Small intestine (tissue), 16 donors: Measurements from ENCODE around the gene TMEM45A. TPM values are rescaled to one million over a fixed set of nuclear protein-coding genes. Genes with fewer than 3 reads are reported as not detected.
"Not testable (repeated sequence)": the region's sequence is repeated elsewhere in the genome, so short reads cannot be mapped to it uniquely, and the experiment has no call there.

Source experiments
- DNase-seq, 2 donors: peaks; one replicate each; pipeline versions ENCODE4 v3.0.0 to v3.0.0-alpha.2; 2013
- FAIRE-seq: peaks from 2 replicates; lab custom pipeline; 2012; peaks lifted over from hg19 to GRCh38; lab: Jason Lieb, UNC
- H3K27ac ChIP-seq, 3 donors: one replicate each; pipeline ENCODE4 v1.5.1; 2013; ENCODE audit warnings: low read length in 2 of 3, mild to moderate bottlenecking in 2 of 3, control low read depth in 1 of 3, inconsistent platforms in 1 of 3, low read depth in 1 of 3, moderate library complexity in 1 of 3
- H3K27me3 ChIP-seq, 3 donors: one replicate each; pipeline ENCODE4 v1.6.1; 2013; ENCODE audit warnings: low read length in 3 of 3, inconsistent platforms in 1 of 3; ENCODE audit not compliant: control insufficient read depth in 3 of 3, insufficient read depth in 3 of 3
- H3K36me3 ChIP-seq, 3 donors: one replicate each; pipeline ENCODE4 v1.6.1; 2013; ENCODE audit warnings: low read length in 3 of 3, inconsistent platforms in 1 of 3, low read depth in 1 of 3, mild to moderate bottlenecking in 1 of 3, moderate library complexity in 1 of 3; ENCODE audit not compliant: control insufficient read depth in 3 of 3, insufficient read depth in 2 of 3
- H3K4me1 ChIP-seq, 3 donors: one replicate each; pipeline ENCODE4 v1.6.1; 2013; ENCODE audit warnings: low read length in 2 of 3, inconsistent platforms in 1 of 3, low read depth in 1 of 3, mild to moderate bottlenecking in 1 of 3, moderate library complexity in 1 of 3; ENCODE audit not compliant: control insufficient read depth in 3 of 3, insufficient read depth in 2 of 3
- H3K4me3 ChIP-seq, 3 donors: one replicate each; pipeline ENCODE4 v1.5.1; 2013; ENCODE audit warnings: low read length in 3 of 3, control low read depth in 1 of 3, inconsistent platforms in 1 of 3, low read depth in 1 of 3, mild to moderate bottlenecking in 1 of 3, moderate library complexity in 1 of 3
- H3K9me3 ChIP-seq, 2 donors: one replicate each; pipeline ENCODE4 v1.6.1; 2013; ENCODE audit warnings: low read depth in 1 of 2, low read length in 1 of 2; ENCODE audit not compliant: control insufficient read depth in 2 of 2, insufficient read depth in 1 of 2
- WGBS, 3 donors: extraction: QIAGEN DNeasy Blood & Tissue Kit; methylation state at CpG; one replicate each; pipeline ENCODE4 v1.1.7; 2013; 5-methylcytosine and 5-hydroxymethylcytosine counted together
- long read RNA-seq, 10 donors: transcript quantifications; one replicate each; lab custom pipeline, GENCODE V29; 2026
- polyA plus RNA-seq, 4 donors: library from polyadenylated mRNA; stranded (reverse) in 3 of 4; unstranded in 1 of 4; fragments of 200-250 nt in 3 of 4; fragments of 120-200 nt in 1 of 4; gene quantifications; one replicate each; pipeline versions ENCODE4 v1.2.1 to v1.2.3, GENCODE V29; 2013
- donor health status: healthy with polysubstance abuse.
- donor health status: control.
- donor health status: control.
- donor health status: Bipolar disorder and iron deficiency.
- donor health status: healthy.

TMEM45A gene
- 1 to 10 TPM in 3 of 4 donors, not detected in 1; 5.1 to 7.5 (median 6.9) TPM for polyA plus RNA-seq
- long read RNA-seq, donor 1, result 0 reads
- long read RNA-seq, donor 2, partial matches to known transcripts, result 0 of 2 reads
- long read RNA-seq, donor 2, other reads (novel, unspliced or antisense), result 0 of 2 reads
- long read RNA-seq, donor 3, partial matches to known transcripts, result 6 of 7 reads
- long read RNA-seq, donor 3, other reads (novel, unspliced or antisense), result 0 of 7 reads
- long read RNA-seq, donor 4, result 0 reads
- long read RNA-seq, donor 5, result 0 reads
- long read RNA-seq, donor 6, partial matches to known transcripts, result 0 of 1 reads
- long read RNA-seq, donor 6, other reads (novel, unspliced or antisense), result 0 of 1 reads
- long read RNA-seq, donor 7, result 0 reads
- long read RNA-seq, donor 8, result 0 reads
- long read RNA-seq, donor 9, partial matches to known transcripts, result 0 of 1 reads
- long read RNA-seq, donor 9, other reads (novel, unspliced or antisense), result 0 of 1 reads
- long read RNA-seq, donor 10, transcript TMEM45A-201 (6 exons, 1,567 nt), result major isoform, 9 of 9 reads
- long read RNA-seq, donor 10, partial matches to known transcripts, result 0 of 9 reads
- long read RNA-seq, donor 10, other reads (novel, unspliced or antisense), result 0 of 9 reads

GRCh38 chr3:100492059-100493006 is at the start of gene TMEM45A:
TMEM45A (plus strand) TSS chr3:100492619; CDS start chr3:100555212, 62,593 bp downstream.
- no peaks in the 10 kb centered on the region for H3K36me3 ChIP-seq
- peaks cover 0 to 3% (median 0%) of the 10 kb centered on the region in 3 donors for H3K4me1 ChIP-seq
- peak within 1 kb of the TSS; percentile 7 to 87 (median 80) for H3K27ac ChIP-seq
- peaks cover 0 to 3% of the 10 kb centered on the region in 2 donors for H3K9me3 ChIP-seq
- 1% methylated on average over 56 of the region's 56 CpGs for WGBS, 3 donors
- peaks cover 0 to 17% (median 0%) of the 10 kb centered on the region in 3 donors for H3K27me3 ChIP-seq
- H3K4me3 ChIP-seq, result peak within 1 kb of the TSS; percentile 9 to 60 (median 45)
- DNase-seq (peak; percentile 88 to 94), FAIRE-seq (no peak)

- Histone ChIP-seq H3K27ac (no peak overlapping the region), H3K4me3 (no peak overlapping the region), H3K4me1 (peaks cover 0 to 3% (median 0%) of the 10 kb centered on the region in 3 donors), H3K36me3 (no peaks in the 10 kb centered on the region), H3K27me3 (no peaks in the 10 kb centered on the region), H3K9me3 (peaks cover 0 to 6% of the 10 kb centered on the region in 2 donors)
- no peak for FAIRE-seq
- no peak for DNase-seq
Observed at GRCh38 chr3:100443690-100444089, 48.7 kb upstream of the TMEM45A start.

- H3K4me1 ChIP-seq, DNase-seq, H3K4me3 ChIP-seq, H3K36me3 ChIP-seq, H3K27ac ChIP-seq, H3K27me3 ChIP-seq, H3K9me3 ChIP-seq, FAIRE-seq: not testable (repeated sequence)
- WGBS, 3 donors, result 92 to 98% (median 98%) methylated on average over 3 of the region's 3 CpGs
Observed at GRCh38 chr3:100447067-100447466, 45.4 kb upstream of the TMEM45A start.

GRCh38 chr3:100448079-100448478 is 44.3 kb upstream of the TMEM45A start:
- peaks cover 0 to 6% of the 10 kb centered on the region in 2 donors for H3K9me3 ChIP-seq

GRCh38 chr3:100449214-100449613 is 43.2 kb upstream of the TMEM45A start:
- Histone ChIP-seq H3K4me3 (no peak overlapping the region), H3K9me3 (peaks cover 0 to 6% of the 10 kb centered on the region in 2 donors), H3K27me3 (no peaks in the 10 kb centered on the region), H3K36me3 (peaks cover 0 to 3% (median 0%) of the 10 kb centered on the region in 3 donors), H3K4me1 (no peaks in the 10 kb centered on the region), H3K27ac (no peak overlapping the region)
- FAIRE-seq (no peak), DNase-seq (no peak)
- WGBS, 3 donors, result 72 to 81% (median 75%) methylated on average over 2 of the region's 2 CpGs

More at GRCh38 chr3:100448079-100448478, 44.3 kb upstream of the TMEM45A start:
- no peak overlapping the region for H3K4me3 ChIP-seq
- no peaks in the 10 kb centered on the region for H3K27me3 ChIP-seq
- no peaks in the 10 kb centered on the region for H3K4me1 ChIP-seq
- no peak for FAIRE-seq
- no peak overlapping the region for H3K27ac ChIP-seq
- no peak for DNase-seq
- 86 to 89% (median 86%) methylated on average over 1 of the region's 1 CpG for WGBS, 3 donors
- no peaks in the 10 kb centered on the region for H3K36me3 ChIP-seq

- 78 to 92% (median 88%) methylated on average over 4 of the region's 4 CpGs for WGBS, 3 donors
- no peaks in the 10 kb centered on the region for H3K4me1 ChIP-seq
- FAIRE-seq (no peak), DNase-seq (peak in 1 of 2 donors; percentile 37)
- H3K27me3 ChIP-seq, result no peaks in the 10 kb centered on the region
- peaks cover 0 to 3% (median 0%) of the 10 kb centered on the region in 3 donors for H3K36me3 ChIP-seq
- H3K9me3 ChIP-seq, result no peaks in the 10 kb centered on the region
- no peak overlapping the region for H3K4me3 ChIP-seq
- H3K27ac ChIP-seq, result no peak overlapping the region
Observed at GRCh38 chr3:100454677-100455076, 37.7 kb upstream of the TMEM45A start.

GRCh38 chr3:100455841-100456550 is 36.4 kb upstream of the TMEM45A start:
- FAIRE-seq, result no peak
- no peak overlapping the region for H3K4me3 ChIP-seq
- no peak overlapping the region for H3K27ac ChIP-seq
- no peak for DNase-seq
- H3K27me3 ChIP-seq, result no peaks in the 10 kb centered on the region
- 84 to 99% (median 90%) methylated on average over 2 of the region's 2 CpGs for WGBS, 3 donors
- peaks cover 0 to 3% (median 0%) of the 10 kb centered on the region in 3 donors for H3K36me3 ChIP-seq
- no peaks in the 10 kb centered on the region for H3K4me1 ChIP-seq
- no peaks in the 10 kb centered on the region for H3K9me3 ChIP-seq
